Measurements from ENCODE around the gene CASD1. TPM values are rescaled to one million over a fixed set of nuclear protein-coding genes. Genes with fewer than 3 reads are reported as not detected.

The CASD1 gene
- total RNA-seq, 1 donor from 2014 or later: 17.5 TPM

GRCh38 chr7:94579470-94579869 lies 69.9 kb downstream of the CASD1 start:
- no peak for DNase-seq (ENCODE audit: low spot score)

GRCh38 chr7:94580601-94581000 lies 71.0 kb downstream of the CASD1 start:
- no peak for DNase-seq (ENCODE audit: low spot score)

- no peak for DNase-seq (ENCODE audit: low spot score)
Measured at GRCh38 chr7:94584113-94584512, 74.5 kb downstream of the CASD1 start.

GRCh38 chr7:94588075-94588474 lies 78.5 kb downstream of the CASD1 start:
- DNase-seq (ENCODE audit: low spot score): no peak

- no peak for DNase-seq (ENCODE audit: low spot score)
Measured at GRCh38 chr7:94590526-94591162, 81.0 kb downstream of the CASD1 start.

- no peak for DNase-seq (ENCODE audit: low spot score)
Measured at GRCh38 chr7:94591176-94591575, 81.6 kb downstream of the CASD1 start.

- no peak for DNase-seq (ENCODE audit: low spot score)
Measured at GRCh38 chr7:94594882-94595281, 85.3 kb downstream of the CASD1 start.

GRCh38 chr7:94595717-94596116 lies 86.1 kb downstream of the CASD1 start:
- no peak for DNase-seq (ENCODE audit: low spot score)

- DNase-seq (ENCODE audit: low spot score): no peak
Measured at GRCh38 chr7:94600267-94600666, 90.7 kb downstream of the CASD1 start.

- no peak for DNase-seq (ENCODE audit: low spot score)
Measured at GRCh38 chr7:94602181-94602580, 92.6 kb downstream of the CASD1 start.

GRCh38 chr7:94605031-94605430 lies 95.4 kb downstream of the CASD1 start:
- DNase-seq (ENCODE audit: low spot score): no peak

Other genes starting within 250 kb of the CASD1 start
- 401 TPM for gene COL1A2, start 114.9 kb upstream of the CASD1 start, total RNA-seq
- 58.1 TPM for gene SGCE, start 146.3 kb downstream of the CASD1 start, total RNA-seq